SU-DHL-6 (cell line): ENCODE data around the gene PCDHB2.

Source experiments
- H2AFZ ChIP-seq: fragments of 200-600 bp; sonication (generic); 2 replicates; pipeline ENCODE4 v1.6.1; 2014; ENCODE audit warnings: low read depth, mild to moderate bottlenecking, moderate library complexity, mixed read lengths, antibody characterized with exemption, low read length; ENCODE audit not compliant: severe bottlenecking
- H3F3A ChIP-seq: fragments of 200-600 bp; shearing (Covaris generic); 2 replicates; pipeline ENCODE4 v1.6.0; 2016; ENCODE audit warnings: antibody characterized with exemption, mild to moderate bottlenecking; ENCODE audit not compliant: insufficient read depth
- H3K27ac ChIP-seq: fragments of 200-600 bp; sonication (generic); 2 replicates; pipeline ENCODE4 v1.5.1; 2016; ENCODE audit warnings: low read depth, mild to moderate bottlenecking, low read length, moderate library complexity, mixed read lengths
- H3K27me3 ChIP-seq: fragments of 200-600 bp; sonication (generic), shearing (Covaris generic); 2 replicates; pipeline ENCODE4 v1.6.0; 2014; ENCODE audit warnings: mild to moderate bottlenecking, low read length
- H3K36me3 ChIP-seq: fragments of 200-600 bp; sonication (generic); 2 replicates; pipeline ENCODE4 v1.6.1; 2014; ENCODE audit warnings: mild to moderate bottlenecking, low read length, mixed read lengths
- H3K4me2 ChIP-seq: fragments of 300-600, 200-600 bp; shearing (Covaris generic), sonication (generic); 2 replicates; pipeline ENCODE4 v1.6.0; 2014; ENCODE audit warnings: low read length, low read depth, mild to moderate bottlenecking; ENCODE audit not compliant: poor library complexity, severe bottlenecking
- H3K4me3 ChIP-seq: fragments of 200-600 bp; sonication (generic); 2 replicates; pipeline ENCODE4 v1.5.1; 2014; ENCODE audit warnings: antibody characterized with exemption, low read length, mild to moderate bottlenecking, mixed read lengths; ENCODE audit not compliant: insufficient read depth, poor library complexity, severe bottlenecking
- H3K79me2 ChIP-seq: fragments of 200-600 bp; sonication (generic); 2 replicates; pipeline ENCODE4 v1.6.1; 2014; ENCODE audit warnings: mild to moderate bottlenecking, low read length, moderate library complexity; ENCODE audit not compliant: insufficient read depth
- H3K9ac ChIP-seq: fragments of 200-600 bp; sonication (generic); 2 replicates; pipeline ENCODE4 v1.7.0; 2014; ENCODE audit warnings: mild to moderate bottlenecking, low read length
- H3K9me2 ChIP-seq: fragments of 200-600 bp; sonication (generic); replicated peaks from 2 replicates; pipeline ENCODE4 v1.6.1; 2014; ENCODE audit warnings: low read length; ENCODE audit not compliant: insufficient read depth
- H3K9me3 ChIP-seq: fragments of 200-600 bp; sonication (generic); 2 replicates; pipeline ENCODE4 v1.6.1; 2014; ENCODE audit warnings: low read length, mixed read lengths; ENCODE audit not compliant: insufficient read depth
- H4K20me1 ChIP-seq: fragments of 200-600 bp; sonication (generic); 2 replicates; pipeline ENCODE4 v1.6.1; 2014; ENCODE audit warnings: low read depth, mild to moderate bottlenecking, antibody characterized with exemption, low read length, moderate library complexity, mixed read lengths
- EZH2phosphoT487 ChIP-seq: fragments of 200-600 bp; sonication (generic), shearing (Covaris generic); conservative IDR thresholded peaks from 2 replicates; pipeline ENCODE4 v1.6.1; 2018; ENCODE audit warnings: mild to moderate bottlenecking, antibody characterized with exemption, low read length, moderate library complexity, mixed read lengths
- TF ChIP-seq, protein P1 (sequence below): fragments of 200-600 bp; sonication (generic); IDR thresholded peaks from one replicate; pipeline ENCODE4 v1.5.1; 2017; ENCODE audit warnings: antibody characterized with exemption, mild to moderate bottlenecking, low read length, moderate library complexity; ENCODE audit not compliant: insufficient read depth, poor library complexity, severe bottlenecking

Gene PCDHB2

DNA sequence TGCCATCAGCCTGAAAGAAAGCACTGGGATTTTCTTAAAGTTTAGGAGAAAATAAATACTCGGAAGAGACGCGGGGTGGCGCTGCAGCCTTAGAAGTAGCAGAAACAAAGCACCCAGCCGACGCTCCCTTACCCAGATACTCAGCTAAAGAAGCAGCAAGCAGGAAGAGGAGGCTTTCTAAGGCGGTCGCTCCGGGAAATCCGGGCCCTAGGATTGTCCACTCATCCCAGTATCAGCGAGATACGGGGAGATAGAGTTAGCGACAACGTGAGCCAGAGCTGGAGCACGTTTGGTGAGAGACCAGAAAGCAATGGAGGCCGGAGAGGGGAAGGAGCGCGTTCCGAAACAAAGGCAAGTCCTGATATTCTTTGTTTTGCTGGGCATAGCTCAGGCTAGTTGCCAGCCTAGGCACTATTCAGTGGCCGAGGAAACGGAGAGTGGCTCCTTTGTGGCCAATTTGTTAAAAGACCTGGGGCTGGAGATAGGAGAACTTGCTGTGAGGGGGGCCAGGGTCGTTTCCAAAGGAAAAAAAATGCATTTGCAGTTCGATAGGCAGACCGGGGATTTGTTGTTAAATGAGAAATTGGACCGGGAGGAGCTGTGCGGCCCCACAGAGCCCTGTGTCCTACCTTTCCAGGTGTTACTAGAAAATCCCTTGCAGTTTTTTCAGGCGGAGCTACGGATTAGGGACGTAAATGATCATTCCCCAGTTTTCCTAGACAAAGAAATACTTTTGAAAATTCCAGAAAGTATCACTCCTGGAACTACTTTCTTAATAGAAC is at the start of gene PCDHB2:
Gene PCDHB2, plus strand, starts transcription at position 135 of the 782 bp plus-strand sequence. Its CDS starts 176 bp downstream, at position 311.
- no peak within 1 kb of the TSS for H3K4me2 ChIP-seq
- H3K4me3 ChIP-seq = no peak within 1 kb of the TSS
- no peaks in the 10 kb centered on the region for H3K36me3 ChIP-seq
- H3K27ac ChIP-seq = no peak within 1 kb of the TSS
- no peaks in the 10 kb centered on the region for H3K9me2 ChIP-seq
- no peaks in the 10 kb centered on the region for H3K79me2 ChIP-seq
- H3K9me3 ChIP-seq = no peaks in the 10 kb centered on the region
- H3F3A ChIP-seq = no peaks in the 10 kb centered on the region
- H2AFZ ChIP-seq = no peak within 1 kb of the TSS
- no peak within 1 kb of the TSS for H3K9ac ChIP-seq
- TF ChIP-seq, protein P1, sequence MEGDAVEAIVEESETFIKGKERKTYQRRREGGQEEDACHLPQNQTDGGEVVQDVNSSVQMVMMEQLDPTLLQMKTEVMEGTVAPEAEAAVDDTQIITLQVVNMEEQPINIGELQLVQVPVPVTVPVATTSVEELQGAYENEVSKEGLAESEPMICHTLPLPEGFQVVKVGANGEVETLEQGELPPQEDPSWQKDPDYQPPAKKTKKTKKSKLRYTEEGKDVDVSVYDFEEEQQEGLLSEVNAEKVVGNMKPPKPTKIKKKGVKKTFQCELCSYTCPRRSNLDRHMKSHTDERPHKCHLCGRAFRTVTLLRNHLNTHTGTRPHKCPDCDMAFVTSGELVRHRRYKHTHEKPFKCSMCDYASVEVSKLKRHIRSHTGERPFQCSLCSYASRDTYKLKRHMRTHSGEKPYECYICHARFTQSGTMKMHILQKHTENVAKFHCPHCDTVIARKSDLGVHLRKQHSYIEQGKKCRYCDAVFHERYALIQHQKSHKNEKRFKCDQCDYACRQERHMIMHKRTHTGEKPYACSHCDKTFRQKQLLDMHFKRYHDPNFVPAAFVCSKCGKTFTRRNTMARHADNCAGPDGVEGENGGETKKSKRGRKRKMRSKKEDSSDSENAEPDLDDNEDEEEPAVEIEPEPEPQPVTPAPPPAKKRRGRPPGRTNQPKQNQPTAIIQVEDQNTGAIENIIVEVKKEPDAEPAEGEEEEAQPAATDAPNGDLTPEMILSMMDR = peak; percentile 20
- TF ChIP-seq EZH2phosphoT487 = no peak
- H3K27me3 ChIP-seq = no peaks in the 10 kb centered on the region
- H4K20me1 ChIP-seq = no peaks in the 10 kb centered on the region

DNA sequence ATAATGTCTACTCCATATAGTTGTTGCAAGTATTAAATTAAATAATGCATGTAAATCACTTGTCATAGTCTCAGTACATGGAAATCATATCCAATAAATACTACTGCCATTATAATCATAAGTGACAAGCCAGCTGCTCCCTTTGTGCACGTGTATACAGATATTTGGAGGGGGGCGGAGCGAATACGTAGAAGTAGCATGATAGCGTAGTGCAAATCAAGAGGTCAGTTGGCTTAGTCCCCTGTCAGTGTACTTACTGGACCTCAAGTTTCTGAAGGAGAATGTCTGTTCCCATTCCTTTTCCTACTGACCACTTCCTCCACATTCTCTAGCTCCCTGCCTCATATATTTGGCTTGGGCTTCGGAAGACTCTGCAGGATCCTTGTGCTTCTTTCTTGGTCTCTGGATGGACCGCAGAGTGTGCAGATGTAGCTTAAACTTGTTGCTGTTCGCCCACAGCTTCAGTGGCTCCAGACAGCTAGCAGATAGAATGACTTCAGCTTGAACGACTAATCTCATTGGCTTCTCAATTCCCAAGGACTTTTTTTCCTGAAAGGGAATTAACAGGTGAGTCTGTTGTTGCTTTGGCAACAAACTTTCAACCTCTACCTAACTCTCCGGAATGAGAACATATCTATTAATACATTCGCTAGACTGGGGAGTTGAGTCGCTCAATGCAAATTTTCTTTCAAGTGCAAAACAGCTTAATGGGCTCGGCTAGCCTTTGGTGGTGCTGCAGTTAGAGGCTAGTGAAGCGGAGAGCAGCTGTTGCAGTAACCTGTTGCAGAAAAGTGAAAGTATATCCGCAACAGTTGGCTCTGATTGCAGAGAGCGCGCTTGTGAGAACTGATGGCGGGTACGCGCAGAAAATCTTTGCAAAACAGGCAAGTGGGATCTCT is 43.5 kb upstream of the PCDHB2 start, which contains the start of gene PCDHB1:
Gene PCDHB1, plus strand, starts transcription at position 753 of the 899 bp plus-strand sequence. Its CDS starts 97 bp downstream, at position 850.
- H3K9ac ChIP-seq = no peak within 1 kb of the TSS
- H3K79me2 ChIP-seq = no peaks in the 10 kb centered on the region
- H3K27ac ChIP-seq = no peak within 1 kb of the TSS
- no peaks in the 10 kb centered on the region for H4K20me1 ChIP-seq
- H3K36me3 ChIP-seq = no peaks in the 10 kb centered on the region
- no peak within 1 kb of the TSS for H2AFZ ChIP-seq
- H3K4me2 ChIP-seq = no peak within 1 kb of the TSS
- no peaks in the 10 kb centered on the region for H3K27me3 ChIP-seq
- no peak within 1 kb of the TSS for H3K4me3 ChIP-seq
- no peaks in the 10 kb centered on the region for H3F3A ChIP-seq
- TF ChIP-seq, protein P1 = no peak
- TF ChIP-seq EZH2phosphoT487 = no peak
- no peaks in the 10 kb centered on the region for H3K9me2 ChIP-seq
- no peaks in the 10 kb centered on the region for H3K9me3 ChIP-seq

DNA sequence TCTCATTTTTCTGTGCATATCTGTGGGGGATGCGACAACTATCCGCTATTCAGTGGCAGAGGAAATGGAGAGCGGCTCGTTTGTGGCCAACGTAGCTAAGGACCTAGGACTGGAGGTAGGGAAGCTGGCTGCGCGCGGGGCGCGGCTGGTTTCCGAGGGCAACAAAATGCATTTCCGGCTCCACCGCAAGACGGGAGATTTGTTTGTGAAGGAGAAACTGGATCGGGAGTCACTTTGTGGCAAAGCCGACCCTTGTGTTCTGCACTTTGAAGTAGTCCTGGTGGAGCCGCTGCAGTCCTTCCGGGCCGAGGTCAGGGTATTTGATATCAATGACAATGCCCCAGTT is 42.9 kb upstream of the PCDHB2 start:
- Histone ChIP-seq H3K9me2 (no peaks in the 10 kb centered on the region), H3K9me3 (no peaks in the 10 kb centered on the region), H4K20me1 (no peaks in the 10 kb centered on the region), H3K36me3 (no peaks in the 10 kb centered on the region), H3K27ac (no peak overlapping the region), H3K27me3 (no peaks in the 10 kb centered on the region), H3F3A (no peaks in the 10 kb centered on the region), H3K4me2 (no peak overlapping the region), H2AFZ (no peak overlapping the region), H3K4me3 (no peak overlapping the region), H3K9ac (no peak overlapping the region), H3K79me2 (no peaks in the 10 kb centered on the region)
- TF ChIP-seq, protein P1 = no peak
- TF ChIP-seq EZH2phosphoT487 = no peak
